A172 (cell line): Measurements from ENCODE around the gene GGT1. TPM values are rescaled to one million over a fixed set of nuclear protein-coding genes. Genes with fewer than 3 reads are reported as not detected.
"Not testable (repeated sequence)": the region's sequence is repeated elsewhere in the genome, so short reads cannot be mapped to it uniquely, and the experiment has no call there.

Experiments used
- DNase-seq: peaks from one replicate; pipeline ENCODE4 v3.0.0-alpha.2; 2015; ENCODE audit warnings: low spot score
- total RNA-seq: library from RNA; depleted of rRNA; stranded (reverse); fragments of >200 nt; shearing (Covaris generic); gene quantifications from 2 replicates; pipeline ENCODE4 v1.2.3, GENCODE V29; 2014

GGT1 gene
- total RNA-seq, 1 experiment from 2014 or later: 43.8 TPM

DNA sequence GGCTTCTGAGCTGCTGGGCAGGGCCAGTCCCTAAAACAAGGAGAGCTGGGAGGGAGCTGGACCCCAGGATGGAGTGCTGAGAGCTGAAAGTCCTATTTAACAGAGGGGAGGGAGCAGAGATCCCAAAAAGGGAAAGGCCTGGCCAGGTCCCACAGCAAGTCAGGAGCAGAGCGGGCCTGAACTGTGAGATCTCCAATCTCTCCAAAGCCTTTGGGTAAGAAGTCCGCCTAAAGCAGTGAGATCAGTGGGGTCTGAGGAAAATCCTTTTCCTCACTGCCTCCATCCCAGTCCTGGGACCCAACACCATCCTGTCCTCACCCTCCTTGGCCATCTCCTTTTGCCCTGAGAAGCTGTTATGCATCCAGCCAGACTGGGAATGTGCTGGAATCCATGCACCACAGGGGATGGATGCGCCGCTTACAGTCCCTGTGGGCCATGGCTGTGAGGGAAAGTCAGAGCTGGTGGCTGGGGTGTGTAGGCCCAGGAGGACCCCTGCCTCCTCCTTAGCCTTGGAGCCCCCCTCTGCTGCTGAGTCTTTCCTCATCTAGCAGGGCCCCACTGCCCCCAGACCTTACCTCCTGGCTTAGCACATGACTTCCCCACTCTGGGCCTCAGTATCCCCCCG is 18.7 kb upstream of the GGT1 start:
- DNase-seq: no peak

DNA sequence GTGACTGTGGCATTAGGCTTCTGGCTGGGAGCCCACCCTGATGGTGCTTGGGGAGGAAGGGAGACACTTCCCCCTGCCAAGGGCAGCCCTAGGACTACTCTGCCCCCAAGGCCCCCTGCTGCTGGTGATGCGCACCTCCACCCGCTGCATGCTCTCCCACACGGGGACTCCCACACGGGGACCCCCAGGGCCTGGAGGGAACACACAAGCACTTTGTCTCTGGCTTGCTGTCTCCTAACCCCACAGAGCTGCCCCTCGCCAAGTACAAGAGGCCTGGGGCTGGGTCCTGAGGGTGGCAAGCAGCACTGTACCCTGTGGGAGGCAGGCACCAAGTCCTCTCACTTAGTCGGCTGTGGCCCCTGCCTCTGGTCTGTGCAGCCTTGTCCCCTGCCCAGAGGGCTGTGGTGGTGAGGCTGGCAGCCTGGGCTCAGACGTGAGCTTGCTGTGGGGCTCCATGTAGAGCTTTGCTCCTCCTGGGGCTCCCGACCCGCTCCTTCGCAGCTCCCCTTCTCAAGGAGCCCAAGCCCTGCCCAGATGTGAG is 18.1 kb upstream of the GGT1 start:
- DNase-seq: no peak

DNA sequence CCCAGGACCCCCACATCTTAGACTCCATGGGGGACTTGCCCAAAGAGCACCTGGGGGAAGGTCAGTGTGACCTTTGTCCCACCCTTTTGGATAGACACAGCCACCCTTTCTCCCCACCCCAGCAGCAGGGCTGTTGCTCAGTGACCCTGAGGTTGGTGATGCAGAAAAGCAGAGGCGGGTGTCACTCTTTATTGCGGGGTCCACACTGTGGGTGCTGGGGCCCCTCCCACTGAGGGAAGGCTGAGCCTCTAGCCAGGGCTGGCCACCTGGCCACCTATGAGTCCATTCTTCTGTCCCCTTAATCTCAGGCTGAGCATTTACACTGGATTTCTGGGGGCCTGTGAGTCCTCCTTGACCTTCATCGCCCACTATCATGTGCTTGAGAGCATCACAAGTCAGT is 17.5 kb upstream of the GGT1 start:
- no peak for DNase-seq

DNA sequence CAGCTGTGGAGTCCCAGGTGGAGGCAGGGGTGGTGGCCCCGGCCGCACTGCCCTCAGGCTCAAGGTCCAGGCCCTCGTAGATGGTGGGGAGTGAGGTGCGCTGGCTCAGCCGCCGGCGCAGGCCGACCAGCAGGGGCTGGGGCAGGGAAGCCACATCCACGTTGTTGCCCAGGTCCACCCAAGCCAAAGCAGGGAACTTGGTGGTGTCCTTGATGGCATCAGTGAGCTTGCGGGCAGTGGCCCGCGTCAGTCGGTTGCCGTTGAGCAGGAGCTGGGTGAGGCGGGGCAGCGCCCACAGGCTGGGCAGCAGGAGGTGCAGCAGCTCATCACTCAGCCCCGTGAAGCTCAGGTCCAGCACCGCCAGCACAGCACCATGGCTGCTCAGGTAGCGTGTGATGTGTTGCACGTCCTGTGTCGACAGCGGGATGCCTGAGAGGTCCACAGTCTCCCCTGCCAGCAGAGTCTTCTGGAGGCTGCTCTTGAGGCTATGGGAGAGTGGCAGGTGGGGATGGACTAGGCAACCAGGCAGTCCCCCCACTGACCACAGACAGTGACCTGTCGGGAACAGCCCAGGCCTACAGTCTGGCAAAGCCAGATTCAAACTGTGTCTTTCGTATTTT is 17.0 kb upstream of the GGT1 start:
- no peak for DNase-seq

DNA sequence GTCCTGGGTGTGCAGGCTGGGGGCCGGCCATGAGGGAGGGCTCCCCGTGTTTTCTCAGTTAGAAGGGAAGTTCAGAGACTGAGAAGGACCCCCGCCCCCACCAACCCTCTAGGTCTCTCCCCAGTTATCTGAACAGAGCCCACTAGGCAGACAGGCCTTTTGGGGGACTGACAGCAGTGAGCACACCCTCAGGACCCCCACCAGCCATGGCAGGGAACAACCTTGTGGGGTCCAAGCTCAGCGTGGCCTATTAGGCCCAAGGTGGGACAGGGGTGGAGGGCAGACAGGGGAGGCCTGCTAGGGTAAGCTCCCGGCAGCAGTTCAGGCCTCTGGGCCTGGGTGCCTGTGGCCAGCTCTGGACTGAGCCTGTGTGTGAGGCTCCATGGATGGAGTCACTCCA is 15.7 kb upstream of the GGT1 start:
- DNase-seq: no peak

DNA sequence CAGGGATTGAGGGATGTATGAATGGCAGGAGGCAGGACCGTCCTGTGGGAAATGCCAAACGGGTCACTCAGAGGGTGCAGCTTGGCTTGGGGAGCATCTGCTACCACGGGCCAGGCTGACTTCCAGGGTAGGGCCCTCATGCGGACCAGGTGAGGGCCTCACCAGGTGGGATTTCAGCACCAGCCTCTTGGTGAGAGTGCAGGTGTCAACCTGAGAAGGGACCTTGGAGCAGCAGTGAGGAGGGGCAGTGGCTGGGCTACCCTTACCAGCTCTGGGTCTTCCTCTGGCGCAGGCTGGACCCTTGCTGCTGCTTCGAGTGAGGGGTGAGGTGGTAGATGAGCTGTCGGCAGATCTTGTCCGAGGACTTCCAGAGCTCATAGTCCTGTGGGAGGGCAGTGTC is 15.0 kb upstream of the GGT1 start:
- no peak for DNase-seq

DNA sequence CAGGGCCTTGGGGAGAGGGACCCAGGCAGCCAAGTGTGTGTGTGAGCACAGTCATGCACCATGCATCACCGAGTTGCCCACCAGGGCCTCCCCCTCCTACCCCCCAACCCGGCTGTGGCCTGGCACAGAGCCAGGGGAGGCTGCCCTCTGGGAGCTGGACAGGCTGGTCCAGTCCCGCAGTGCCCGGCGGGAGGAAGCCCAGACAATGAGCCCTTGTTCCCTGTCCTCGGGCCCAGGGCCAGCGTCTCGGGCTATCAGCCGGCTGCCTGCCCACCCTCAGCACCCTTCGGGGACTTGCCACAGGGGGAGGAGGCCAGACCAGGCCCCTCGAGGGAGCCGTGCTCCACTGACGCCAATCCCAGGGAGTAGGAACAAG is 14.6 kb upstream of the GGT1 start:
- DNase-seq: no peak

DNA sequence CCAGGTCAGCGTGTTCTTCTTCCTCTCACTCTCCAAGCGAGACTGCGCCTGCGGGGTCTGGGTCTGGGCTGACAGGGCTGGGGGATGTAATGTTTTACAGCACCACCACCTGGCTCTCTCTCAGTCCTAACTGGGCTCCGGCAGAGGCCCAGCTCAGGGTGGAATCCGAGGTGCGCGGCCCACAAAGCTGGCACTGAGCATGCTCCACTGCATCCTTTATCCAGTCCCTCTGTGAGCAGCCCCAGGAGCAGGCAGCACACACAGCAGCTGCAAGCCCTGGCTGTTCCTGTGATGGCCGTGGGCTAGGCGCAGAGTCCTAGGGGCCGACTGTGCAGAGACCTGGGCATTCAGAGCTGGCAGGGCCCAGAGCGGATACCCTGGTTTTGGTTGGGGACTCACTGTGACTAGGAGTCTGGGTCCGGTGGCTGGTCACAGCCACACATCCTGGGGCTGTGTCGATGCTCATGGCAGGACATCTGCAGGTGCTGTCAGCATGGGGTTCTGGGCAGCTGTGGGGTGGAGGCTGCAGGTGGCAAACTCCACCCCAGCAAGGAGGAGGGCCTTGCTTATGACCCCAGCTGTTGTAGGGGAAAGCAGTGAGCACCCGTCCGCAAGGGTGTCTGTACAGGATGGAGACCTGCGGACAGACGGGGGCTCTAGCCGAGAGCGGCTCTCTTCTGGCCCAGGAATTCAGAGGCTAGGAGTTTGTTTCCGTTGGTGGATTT is 14.1 kb upstream of the GGT1 start:
- DNase-seq: no peak

DNA sequence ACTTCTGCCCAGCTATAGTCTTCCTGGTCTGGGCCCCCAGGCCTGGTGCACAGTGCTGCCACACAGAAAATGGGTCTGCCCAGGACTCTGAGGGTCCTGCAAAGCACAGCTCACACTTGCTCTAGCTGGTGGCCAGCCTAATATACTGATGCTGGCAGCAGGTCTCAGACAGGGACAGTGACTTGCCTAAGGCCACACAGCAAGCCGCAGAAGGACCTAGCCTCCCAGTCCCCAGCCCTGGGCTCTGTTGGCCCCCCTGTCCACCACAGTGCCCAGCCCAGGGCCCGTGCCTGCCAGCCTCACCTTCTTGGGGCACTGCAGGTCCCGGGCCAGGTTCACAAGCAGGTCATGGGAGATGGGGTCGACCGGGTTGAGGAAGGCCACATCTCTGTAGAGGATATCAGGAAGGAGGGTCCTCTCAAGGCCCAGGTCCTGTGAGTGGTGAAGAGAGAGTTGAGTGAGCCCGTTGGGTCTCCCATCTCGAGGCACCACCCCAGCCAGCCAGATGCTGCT is 13.4 kb upstream of the GGT1 start:
- no peak for DNase-seq

DNA sequence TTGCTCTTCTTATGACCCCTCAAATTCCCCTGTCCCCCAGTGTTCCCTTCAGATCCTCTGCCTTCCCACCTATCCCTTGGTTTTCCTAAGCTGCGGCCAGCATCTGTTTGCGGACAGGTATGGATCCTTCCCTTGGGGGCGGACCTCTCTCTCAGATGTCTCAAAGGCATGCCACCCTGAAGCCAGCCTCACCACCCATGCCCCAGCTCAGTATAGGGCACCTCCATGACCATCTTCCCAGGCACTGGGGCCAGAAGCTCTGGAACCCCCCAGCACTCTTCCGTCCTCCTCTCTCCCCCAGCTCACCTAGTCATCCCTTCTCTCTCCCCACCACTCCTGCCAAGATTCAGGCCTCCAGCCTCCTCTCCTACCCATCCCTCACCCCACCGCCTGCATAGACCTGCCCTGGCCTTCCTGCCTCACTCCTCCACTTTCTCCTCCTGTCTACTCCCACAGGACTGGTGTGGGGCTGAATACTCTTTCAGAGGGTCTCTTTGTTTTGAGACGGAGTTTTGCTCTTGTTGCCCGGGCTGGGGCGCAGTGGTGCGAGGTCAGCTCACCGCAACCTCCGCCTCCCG is 12.3 kb upstream of the GGT1 start:
- no peak for DNase-seq

DNA sequence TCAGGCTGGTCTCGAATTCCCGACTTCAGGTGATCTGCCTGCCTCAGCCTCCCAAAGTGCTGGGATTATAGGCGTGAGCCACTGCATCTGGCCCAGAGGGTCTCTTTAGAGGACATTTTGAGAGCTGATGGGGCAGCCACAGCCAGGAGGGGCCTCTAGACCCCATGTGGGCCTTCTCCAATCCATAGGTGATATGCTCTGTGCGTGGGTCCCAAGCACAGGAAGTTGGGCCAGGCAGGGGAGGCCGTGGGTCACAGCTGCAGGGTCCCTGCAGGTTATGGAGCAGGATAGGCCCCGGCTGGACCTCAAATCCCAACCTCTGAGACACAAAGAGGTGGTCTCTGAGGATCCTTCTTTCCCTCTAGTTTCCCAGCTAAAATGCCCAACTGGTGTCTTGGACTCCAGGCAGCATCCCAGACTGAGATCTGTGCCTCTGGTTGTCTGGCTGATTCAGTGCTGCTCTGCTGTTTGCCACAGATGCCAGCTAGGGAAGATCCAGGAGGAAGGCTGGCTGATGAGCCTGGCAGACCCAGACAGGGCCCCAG is 11.6 kb upstream of the GGT1 start:
- no peak for DNase-seq

DNA sequence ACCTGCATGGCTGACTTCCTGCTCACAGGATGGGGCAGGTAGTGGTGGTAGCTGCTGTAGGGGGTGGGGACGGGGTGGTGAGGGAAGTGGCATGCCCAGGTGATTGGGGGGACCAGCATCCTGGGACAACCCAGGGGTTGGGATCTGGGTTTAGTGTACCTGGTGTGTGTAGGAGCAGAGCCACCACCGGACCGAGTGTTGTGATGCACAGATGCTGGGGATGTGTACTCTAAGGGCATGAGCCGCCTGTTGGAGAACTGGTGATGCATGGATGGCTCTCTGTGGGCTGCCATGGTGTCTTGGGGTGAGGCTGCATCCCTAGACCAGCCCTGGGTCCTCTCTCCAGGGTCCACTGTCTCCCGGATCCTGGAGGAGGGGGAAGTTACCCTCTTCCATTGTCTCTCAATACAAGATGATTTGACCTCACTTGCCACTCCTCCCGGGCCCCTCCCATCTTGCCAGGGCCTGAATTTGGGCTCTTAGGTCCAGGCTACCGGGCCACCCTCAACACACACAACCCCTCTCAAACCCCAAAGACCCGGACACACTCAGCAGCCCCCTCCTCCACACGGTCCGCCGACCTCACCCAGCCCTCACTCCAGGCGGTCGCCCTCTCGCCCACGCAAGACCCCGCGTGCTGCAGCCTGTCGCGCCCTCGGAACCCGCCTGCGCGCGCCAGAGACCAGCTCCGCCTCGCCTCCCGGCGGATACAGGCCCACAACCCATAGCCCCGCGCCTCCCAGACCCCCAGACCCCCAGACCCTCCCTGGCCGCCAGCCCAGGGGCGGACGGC is 10.7 kb upstream of the GGT1 start:
- DNase-seq: no peak

DNA sequence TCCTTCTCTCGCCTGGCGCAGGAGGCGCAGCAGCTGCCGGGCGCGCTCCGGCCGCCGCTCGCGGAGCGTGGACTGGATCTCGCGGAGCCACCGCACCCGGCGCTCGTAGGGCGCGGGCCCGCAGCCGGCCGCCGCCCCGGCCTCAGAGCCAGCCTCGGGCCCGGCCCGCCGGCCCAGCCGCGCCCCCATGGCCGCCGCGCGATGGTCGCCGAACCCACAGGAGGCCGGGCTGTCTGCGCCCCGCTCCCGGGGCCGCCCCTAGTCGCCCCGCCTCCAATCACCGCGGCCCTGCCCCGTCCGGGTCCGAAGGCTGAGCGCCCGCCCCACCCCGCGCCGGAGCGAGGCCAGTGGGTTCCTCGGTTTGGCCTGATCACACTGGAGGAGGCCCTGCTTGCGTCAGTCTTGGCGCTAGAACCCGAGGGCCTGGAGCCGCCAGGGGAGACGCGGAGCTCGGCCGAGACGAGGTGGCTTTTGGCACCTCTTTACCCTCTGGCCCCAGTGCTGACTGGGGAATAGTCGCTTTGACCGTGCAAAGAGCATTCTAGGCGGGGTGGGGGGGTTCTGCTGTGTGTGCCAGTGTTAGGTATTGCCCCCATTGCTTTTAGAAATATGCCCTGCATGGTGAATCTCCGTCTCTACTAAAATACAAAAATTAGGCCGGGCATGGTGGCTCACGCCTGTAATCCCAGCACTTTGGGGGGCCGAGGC is 10.0 kb upstream of the GGT1 start, which contains the start of gene LRRC75B:
LRRC75B (minus strand) TSS at position 223 of the 708 bp plus-strand sequence; CDS start at position 189, 34 bp downstream.
- DNase-seq: no peak

DNA sequence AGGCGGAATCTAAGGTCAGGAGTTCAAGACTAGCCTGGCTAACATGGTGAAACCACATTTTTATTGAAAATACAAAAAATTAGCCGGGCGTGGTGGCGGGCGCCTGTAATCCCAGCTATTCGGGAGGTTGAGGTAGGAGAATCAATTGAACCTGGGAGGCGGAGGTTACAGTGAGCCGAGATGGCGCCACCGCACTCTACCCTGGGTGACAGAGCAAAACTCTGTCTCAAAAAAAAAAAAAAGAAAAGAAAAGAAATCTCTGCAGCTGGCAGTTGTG is 9.5 kb upstream of the GGT1 start:
- not testable (repeated sequence) for DNase-seq

DNA sequence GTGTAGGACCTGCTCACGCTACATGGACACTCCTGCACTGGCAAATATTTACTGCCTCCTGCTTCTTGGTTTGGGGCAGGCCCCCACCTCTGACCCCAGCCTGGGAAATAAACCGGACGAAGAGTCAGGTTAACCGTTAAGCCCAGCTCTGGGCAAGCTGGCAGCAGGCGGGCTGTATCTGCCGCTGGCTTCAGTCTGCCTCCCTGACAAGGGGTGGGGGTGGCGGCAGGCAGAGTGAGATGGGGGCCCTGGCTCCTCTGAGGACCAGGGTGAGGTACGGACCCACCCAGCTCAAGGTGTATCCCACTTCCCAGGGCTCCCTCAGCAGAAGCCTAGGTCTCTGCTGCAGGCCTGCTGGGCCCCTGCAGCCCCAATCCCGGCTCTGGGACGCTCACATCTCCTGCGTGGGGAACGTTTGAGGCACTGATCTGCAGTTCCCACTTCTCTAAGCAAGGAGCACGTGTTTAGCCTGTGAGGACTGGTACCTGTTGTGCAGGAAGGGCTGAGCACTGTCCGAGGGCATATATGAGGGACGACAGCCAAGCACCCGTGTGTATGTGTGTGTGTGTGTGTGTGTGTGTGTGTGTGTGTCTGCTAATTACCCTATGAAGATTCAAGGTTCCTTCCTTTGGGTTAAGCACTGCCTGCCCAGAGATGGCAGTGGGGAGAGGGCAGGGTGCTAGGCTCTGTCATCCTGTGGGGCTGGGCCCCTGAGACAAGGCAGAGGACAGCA is 9.0 kb upstream of the GGT1 start:
- DNase-seq: no peak

DNA sequence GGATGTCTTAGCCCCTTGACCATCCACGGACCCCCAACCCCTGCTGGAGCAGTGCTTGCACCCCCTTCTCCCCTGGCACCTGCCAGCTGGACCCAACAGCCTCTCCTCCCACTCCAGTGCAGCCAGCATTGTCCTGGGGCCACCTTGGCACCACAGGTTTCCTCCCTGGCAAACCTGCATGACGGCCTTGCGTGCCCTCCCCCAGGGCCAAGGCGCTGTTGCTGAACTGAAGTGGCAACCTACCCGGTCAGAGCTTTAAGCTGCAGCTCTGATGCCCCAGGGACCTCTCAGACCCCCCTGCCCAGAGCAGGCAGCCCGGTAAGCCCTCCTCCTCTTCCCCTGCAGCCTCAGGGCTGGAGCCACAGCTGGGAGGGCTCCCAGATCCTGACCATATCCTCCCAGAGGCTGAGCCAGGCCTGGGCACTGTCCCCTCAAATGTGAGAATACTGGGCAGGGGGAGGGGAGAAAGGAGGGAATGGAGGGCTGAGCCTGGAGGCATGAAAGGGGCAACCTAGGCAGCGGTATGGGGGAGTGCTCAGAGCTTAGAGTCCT is 8.3 kb upstream of the GGT1 start:
- no peak for DNase-seq

DNA sequence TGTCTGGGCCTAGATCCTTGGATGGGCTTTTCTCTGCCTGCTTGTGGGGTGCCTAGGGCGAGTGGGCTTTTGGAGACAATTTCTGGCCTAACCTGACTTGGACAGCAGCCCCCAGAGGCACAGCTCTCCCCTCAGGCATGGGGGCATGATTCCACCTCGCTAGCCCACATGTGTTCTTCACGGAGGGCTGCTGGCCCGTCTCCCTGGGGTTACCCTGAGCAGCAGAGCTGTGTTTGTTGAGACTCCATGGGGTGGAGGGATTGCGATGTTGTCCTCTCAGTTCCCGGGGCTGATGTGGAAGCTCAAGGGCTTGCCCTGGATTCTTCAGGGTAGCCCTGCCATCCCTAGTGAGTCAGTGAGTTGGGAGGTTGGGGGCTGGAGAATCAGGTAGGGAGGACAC is 7.8 kb upstream of the GGT1 start:
- no peak for DNase-seq

DNA sequence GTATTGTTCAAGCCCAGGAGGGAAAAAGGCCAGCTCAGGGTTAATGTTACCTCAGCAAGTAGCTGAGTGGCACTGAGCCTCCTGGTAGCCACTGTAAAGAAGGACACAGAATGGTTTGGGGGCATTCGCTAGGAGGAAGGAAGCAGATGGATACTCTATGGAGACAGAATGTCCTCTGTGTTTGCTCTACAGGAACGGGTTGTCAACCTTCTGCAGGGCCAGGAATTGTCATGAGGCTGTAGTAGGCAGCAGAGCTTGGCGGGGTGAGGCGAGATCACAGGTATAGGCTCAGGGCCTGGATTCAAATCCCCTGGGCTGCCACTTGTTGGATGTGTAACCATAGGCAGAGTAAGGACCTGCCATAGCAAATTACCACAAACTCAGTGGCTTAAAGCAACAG is 7.1 kb upstream of the GGT1 start:
- no peak for DNase-seq

DNA sequence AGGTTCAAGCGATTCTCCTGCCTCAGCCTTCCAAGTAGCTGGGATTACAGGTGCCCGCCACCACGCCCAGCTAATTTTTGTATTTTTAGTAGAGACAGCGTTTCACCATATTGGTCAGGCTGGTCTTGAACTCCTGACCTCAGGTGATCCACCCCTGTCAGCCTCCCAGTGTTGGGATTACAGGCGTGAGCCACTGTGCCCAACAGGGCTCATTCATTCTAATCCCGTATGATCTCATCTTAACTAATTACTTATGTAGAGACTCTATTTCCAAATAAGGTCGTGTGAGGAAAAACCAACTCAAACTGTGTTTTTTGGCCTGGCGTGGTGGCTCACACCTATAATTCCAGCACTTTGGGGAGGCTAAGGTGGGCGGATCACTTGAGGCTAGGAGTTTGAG is 5.9 kb upstream of the GGT1 start:
- DNase-seq: not testable (repeated sequence)

DNA sequence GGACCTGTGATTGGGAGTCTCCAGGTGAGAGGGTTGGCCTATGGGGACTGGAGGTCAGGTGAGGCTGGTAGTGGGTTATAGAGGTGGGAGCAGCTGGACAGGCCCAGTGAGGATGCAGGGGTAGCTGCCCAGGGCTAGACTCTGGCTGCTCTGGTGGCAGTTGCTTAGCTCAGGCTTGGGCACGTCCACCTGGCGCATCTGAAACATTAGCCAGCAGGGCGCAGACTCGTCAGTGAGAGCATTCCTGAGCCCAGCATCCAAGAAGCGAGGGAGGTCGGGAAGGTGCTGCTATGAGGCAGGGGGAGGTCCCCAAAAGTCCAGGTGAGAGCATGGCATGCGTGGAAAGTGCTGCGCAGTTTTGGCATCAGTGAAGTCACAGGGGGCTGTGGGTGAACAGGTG is 3.5 kb upstream of the GGT1 start:
- DNase-seq: no peak
